KMS-11 (cell line): ENCODE results near the gene CCDC91.

Experiments
- H2AFZ ChIP-seq: fragments of 200-600 bp; sonication (generic); 2 replicates; pipeline ENCODE4 v1.6.1; 2016; ENCODE audit warnings: antibody characterized with exemption, mixed run types, low read depth
- H3K27ac ChIP-seq: fragments of 200-600 bp; sonication (generic); 2 replicates; pipeline ENCODE4 v1.6.1; 2016; ENCODE audit warnings: mild to moderate bottlenecking, mixed run types
- H3K27me3 ChIP-seq: fragments of 200-600 bp; sonication (generic); 2 replicates; pipeline ENCODE4 v1.6.1; 2017; ENCODE audit warnings: mild to moderate bottlenecking, low read depth, mixed run types, moderate library complexity; ENCODE audit not compliant: insufficient read depth
- H3K36me3 ChIP-seq: fragments of 200-600 bp; sonication (generic); 2 replicates; pipeline ENCODE4 v1.6.1; 2017; ENCODE audit warnings: mild to moderate bottlenecking, mixed run types; ENCODE audit not compliant: insufficient read depth
- H3K4me1 ChIP-seq: fragments of 200-600 bp; sonication (generic); 2 replicates; pipeline ENCODE4 v1.6.1; 2016; ENCODE audit warnings: mild to moderate bottlenecking, low read depth, mixed run types; ENCODE audit not compliant: poor library complexity, severe bottlenecking
- H3K4me2 ChIP-seq: fragments of 200-600 bp; sonication (generic); 2 replicates; pipeline ENCODE4 v1.7.0; 2016; ENCODE audit warnings: mild to moderate bottlenecking, mixed run types
- H3K4me3 ChIP-seq: fragments of 200-600 bp; sonication (generic); IDR thresholded peaks from 2 replicates; pipeline ENCODE4 v1.6.1; 2017; ENCODE audit warnings: low read depth, low read length, mixed read lengths; ENCODE audit not compliant: insufficient read depth
- H3K79me2 ChIP-seq: fragments of 200-600 bp; sonication (generic); 2 replicates; pipeline ENCODE4 v1.6.1; 2016; ENCODE audit warnings: low read depth, mixed run types; ENCODE audit not compliant: insufficient read depth
- H3K9ac ChIP-seq: fragments of 200-600 bp; sonication (generic); 2 replicates; pipeline ENCODE4 v1.6.1; 2016; ENCODE audit warnings: mild to moderate bottlenecking, mixed run types
- H4K20me1 ChIP-seq: fragments of 200-600 bp; sonication (generic); 2 replicates; pipeline ENCODE4 v1.6.1; 2016; ENCODE audit warnings: mild to moderate bottlenecking, mixed run types; ENCODE audit not compliant: insufficient read depth
- TF ChIP-seq, protein P1 (sequence below): fragments of 200-600 bp; sonication (generic); conservative IDR thresholded peaks from 2 replicates; pipeline ENCODE4 v1.6.1; 2017; ENCODE audit warnings: low read depth, mild to moderate bottlenecking, antibody characterized with exemption, low read length, moderate library complexity, mixed read lengths

Gene CCDC91

DNA sequence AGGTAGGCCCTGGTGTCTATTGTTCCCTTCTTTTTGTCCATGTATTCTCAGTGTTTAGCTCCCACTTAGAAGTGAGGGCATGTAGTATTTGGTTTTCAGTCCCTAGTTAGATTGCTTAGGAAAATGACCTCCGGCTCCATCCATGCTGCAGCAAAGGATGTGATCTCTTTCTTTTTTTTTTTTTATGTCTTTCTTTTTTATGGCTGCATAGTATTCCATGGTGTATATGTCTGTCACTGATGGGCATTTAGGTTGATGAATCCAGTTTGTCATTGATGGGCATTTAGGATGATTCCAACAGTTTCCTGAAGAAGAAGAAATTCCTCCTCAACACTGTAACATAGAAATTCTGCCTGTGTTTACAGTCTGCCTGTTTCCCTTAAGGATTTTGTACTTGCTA is 231.1 kb downstream of the CCDC91 start:
- TF ChIP-seq, protein P1, sequence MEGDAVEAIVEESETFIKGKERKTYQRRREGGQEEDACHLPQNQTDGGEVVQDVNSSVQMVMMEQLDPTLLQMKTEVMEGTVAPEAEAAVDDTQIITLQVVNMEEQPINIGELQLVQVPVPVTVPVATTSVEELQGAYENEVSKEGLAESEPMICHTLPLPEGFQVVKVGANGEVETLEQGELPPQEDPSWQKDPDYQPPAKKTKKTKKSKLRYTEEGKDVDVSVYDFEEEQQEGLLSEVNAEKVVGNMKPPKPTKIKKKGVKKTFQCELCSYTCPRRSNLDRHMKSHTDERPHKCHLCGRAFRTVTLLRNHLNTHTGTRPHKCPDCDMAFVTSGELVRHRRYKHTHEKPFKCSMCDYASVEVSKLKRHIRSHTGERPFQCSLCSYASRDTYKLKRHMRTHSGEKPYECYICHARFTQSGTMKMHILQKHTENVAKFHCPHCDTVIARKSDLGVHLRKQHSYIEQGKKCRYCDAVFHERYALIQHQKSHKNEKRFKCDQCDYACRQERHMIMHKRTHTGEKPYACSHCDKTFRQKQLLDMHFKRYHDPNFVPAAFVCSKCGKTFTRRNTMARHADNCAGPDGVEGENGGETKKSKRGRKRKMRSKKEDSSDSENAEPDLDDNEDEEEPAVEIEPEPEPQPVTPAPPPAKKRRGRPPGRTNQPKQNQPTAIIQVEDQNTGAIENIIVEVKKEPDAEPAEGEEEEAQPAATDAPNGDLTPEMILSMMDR: no peak
- H3K27me3 ChIP-seq: no peaks in the 10 kb centered on the region
- no peaks in the 10 kb centered on the region for H3K4me1 ChIP-seq
- H3K36me3 ChIP-seq: no peaks in the 10 kb centered on the region
- H2AFZ ChIP-seq: no peak overlapping the region
- H4K20me1 ChIP-seq: no peaks in the 10 kb centered on the region
- H3K79me2 ChIP-seq: no peaks in the 10 kb centered on the region
- no peak overlapping the region for H3K4me2 ChIP-seq
- H3K27ac ChIP-seq: no peak overlapping the region
- no peak overlapping the region for H3K4me3 ChIP-seq
- H3K9ac ChIP-seq: no peak overlapping the region

DNA sequence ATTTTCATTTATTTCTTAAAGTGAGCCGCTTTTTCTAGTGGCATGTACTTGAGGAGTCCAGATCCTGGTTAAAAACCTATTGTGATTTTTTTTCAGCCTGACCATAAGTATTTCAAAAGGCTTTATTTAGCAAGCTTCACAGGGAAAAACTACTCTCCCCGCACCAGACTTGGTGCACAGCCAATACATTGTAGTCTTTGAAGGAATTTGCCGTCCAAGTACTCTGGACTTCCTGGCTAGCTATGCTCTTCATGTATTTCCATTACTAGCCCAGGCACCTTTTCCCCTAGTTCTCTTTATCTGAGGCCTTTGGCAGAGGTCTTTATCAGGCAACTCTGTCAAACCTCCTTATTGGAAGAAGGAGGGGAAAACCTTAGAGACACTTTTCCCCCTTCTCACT is 234.7 kb downstream of the CCDC91 start:
- Histone ChIP-seq H3K4me2 (no peak overlapping the region), H3K27me3 (no peaks in the 10 kb centered on the region), H4K20me1 (no peaks in the 10 kb centered on the region), H3K4me1 (no peaks in the 10 kb centered on the region), H2AFZ (no peak overlapping the region), H3K9ac (no peak overlapping the region), H3K27ac (no peak overlapping the region), H3K4me3 (no peak overlapping the region), H3K79me2 (no peaks in the 10 kb centered on the region), H3K36me3 (no peaks in the 10 kb centered on the region)
- TF ChIP-seq, protein P1: no peak

DNA sequence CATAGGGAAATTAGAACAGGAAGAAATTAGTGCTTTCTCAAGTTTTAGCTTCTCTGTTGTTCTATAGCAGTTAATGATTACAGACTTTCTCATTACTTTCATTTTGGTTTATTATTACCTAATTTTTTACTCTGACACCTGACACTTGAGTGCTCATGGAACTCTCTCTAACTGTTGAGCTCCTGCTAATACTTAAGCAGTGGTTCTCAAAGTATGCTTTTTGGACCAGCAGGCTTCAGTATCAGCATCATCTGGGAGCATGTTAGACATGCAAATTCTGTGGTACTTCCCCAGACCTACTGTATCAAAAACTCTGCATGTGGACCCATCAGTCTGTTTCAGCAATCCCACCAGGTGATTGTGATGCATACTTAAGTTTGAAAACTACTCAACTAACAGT is 235.3 kb downstream of the CCDC91 start:
- H3K4me2 ChIP-seq: no peak overlapping the region
- TF ChIP-seq, protein P1: no peak
- H3K4me1 ChIP-seq: no peaks in the 10 kb centered on the region
- H3K36me3 ChIP-seq: no peaks in the 10 kb centered on the region
- no peaks in the 10 kb centered on the region for H4K20me1 ChIP-seq
- H3K79me2 ChIP-seq: no peaks in the 10 kb centered on the region
- no peak overlapping the region for H3K27ac ChIP-seq
- H3K9ac ChIP-seq: no peak overlapping the region
- H3K27me3 ChIP-seq: no peaks in the 10 kb centered on the region
- no peak overlapping the region for H2AFZ ChIP-seq
- no peak overlapping the region for H3K4me3 ChIP-seq

DNA sequence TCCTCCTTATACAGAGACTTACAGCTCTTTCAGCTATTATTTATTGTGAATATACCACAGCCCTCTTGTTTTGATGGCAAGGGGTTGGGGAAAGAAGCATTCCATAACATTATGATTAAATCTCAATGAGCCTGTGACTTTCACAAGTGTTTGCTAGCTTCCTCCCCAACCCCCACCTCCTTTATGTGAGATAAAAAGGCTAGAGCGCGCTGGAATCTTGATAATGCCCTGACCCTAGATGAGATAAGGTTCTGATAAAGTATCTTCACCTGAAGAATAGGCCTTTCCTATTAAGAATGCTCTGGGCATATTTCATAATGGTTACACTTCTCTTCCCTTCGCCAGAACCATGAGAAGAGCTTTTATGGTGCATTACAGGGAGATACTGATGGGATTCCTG is 236.8 kb downstream of the CCDC91 start:
- H3K79me2 ChIP-seq: no peaks in the 10 kb centered on the region
- H4K20me1 ChIP-seq: no peaks in the 10 kb centered on the region
- TF ChIP-seq, protein P1: no peak
- H3K9ac ChIP-seq: no peak overlapping the region
- no peaks in the 10 kb centered on the region for H3K36me3 ChIP-seq
- no peak overlapping the region for H3K4me3 ChIP-seq
- H3K27me3 ChIP-seq: no peaks in the 10 kb centered on the region
- no peak overlapping the region for H2AFZ ChIP-seq
- H3K4me1 ChIP-seq: no peaks in the 10 kb centered on the region
- no peak overlapping the region for H3K27ac ChIP-seq
- H3K4me2 ChIP-seq: no peak overlapping the region

DNA sequence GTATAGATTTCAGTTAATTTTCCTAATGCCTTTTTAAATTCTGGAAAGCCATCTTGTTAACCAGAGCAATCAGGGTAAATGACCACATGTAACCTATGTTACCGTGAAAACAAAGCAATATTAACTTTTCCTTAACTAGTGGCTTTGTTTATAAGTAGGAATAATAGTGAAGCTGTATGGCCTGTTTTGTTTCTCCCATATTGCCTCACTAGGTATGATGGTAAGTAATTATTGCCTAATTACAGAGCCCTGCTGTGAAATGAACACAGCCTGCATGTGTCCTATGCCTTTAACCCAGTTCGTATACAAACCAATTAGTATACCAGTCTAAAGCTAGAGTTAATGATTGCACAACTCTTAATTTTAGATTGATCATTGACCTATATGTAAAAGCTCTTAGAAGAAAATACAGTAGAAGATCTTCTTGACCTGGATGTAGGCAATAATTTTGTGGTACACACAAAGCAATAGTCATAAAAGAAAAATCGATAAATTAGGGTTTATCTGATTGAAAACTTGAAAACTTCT is 249.9 kb downstream of the CCDC91 start:
- no peak overlapping the region for H3K4me3 ChIP-seq
- no peak overlapping the region for H3K27ac ChIP-seq
- H3K36me3 ChIP-seq: no peaks in the 10 kb centered on the region
- H3K79me2 ChIP-seq: no peaks in the 10 kb centered on the region
- H4K20me1 ChIP-seq: no peaks in the 10 kb centered on the region
- H2AFZ ChIP-seq: no peak overlapping the region
- no peaks in the 10 kb centered on the region for H3K4me1 ChIP-seq
- no peak overlapping the region for H3K4me2 ChIP-seq
- H3K27me3 ChIP-seq: no peaks in the 10 kb centered on the region
- TF ChIP-seq, protein P1: no peak
- no peak overlapping the region for H3K9ac ChIP-seq
